ENCODE measurements around the gene FARP1.

DNA sequence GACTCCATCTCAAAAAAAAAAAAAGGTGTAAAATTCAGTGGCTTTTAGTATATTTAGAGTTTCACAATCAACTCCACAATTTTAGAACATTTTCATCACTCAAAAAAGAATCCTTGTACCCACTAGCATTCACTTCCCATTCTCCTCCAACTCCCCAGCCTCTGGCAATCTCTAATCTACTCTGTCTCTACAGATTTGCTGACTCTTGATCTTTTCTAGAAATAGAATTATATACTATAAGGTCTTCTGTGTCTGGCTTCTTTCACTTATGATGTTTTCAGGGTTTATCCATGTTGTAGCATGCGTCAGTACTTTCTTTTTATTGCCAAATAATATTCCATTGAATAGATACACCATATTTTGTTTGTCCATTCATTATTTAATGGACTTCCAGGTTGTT lies 8.0 kb upstream of the FARP1 start:
- TF ChIP-seq, protein P1, sequence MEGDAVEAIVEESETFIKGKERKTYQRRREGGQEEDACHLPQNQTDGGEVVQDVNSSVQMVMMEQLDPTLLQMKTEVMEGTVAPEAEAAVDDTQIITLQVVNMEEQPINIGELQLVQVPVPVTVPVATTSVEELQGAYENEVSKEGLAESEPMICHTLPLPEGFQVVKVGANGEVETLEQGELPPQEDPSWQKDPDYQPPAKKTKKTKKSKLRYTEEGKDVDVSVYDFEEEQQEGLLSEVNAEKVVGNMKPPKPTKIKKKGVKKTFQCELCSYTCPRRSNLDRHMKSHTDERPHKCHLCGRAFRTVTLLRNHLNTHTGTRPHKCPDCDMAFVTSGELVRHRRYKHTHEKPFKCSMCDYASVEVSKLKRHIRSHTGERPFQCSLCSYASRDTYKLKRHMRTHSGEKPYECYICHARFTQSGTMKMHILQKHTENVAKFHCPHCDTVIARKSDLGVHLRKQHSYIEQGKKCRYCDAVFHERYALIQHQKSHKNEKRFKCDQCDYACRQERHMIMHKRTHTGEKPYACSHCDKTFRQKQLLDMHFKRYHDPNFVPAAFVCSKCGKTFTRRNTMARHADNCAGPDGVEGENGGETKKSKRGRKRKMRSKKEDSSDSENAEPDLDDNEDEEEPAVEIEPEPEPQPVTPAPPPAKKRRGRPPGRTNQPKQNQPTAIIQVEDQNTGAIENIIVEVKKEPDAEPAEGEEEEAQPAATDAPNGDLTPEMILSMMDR (IDR thresholded peaks at IDR 0.05) = no peak
- TF ChIP-seq POLR2AphosphoS5 (IDR thresholded peaks at IDR 0.05) (no peak), POLR2A (IDR thresholded peaks at IDR 0.05; ENCODE audit: low read depth) (no peak)

All from esophagus muscularis mucosa (tissue), 3 donors.